K562 (cell line): Measurements from ENCODE around the gene GSTT2B.

Experiments used
- CTBP1 ChIP-seq: fragments of 450-650 bp; IDR thresholded peaks from 2 replicates; pipeline ENCODE4 v1.6.1; 2016; ENCODE audit warnings: borderline replicate concordance
- HDGF ChIP-seq: fragments of 450-650 bp; IDR thresholded peaks from 2 replicates; pipeline ENCODE4 v1.6.1; 2016
- JUND ChIP-seq, 2 experiments: IDR thresholded peaks; 2 replicates in 1 of 2; 3 replicates in 1 of 2; pipeline ENCODE4 v1.6.1; 2011; ENCODE audit warnings: borderline replicate concordance in 2 of 2, low read depth in 2 of 2, low read length in 2 of 2, improper control_type of control experiment in 1 of 2, missing biosample characterization in 1 of 2, missing genetic modification characterization in 1 of 2, missing genetic modification reagents in 1 of 2
- NBN ChIP-seq: fragments of 450-650 bp; IDR thresholded peaks from 2 replicates; pipeline ENCODE4 v1.6.1; 2016; ENCODE audit warnings: low read depth, mild to moderate bottlenecking
- NCOA6 ChIP-seq: fragments of 450-650 bp; IDR thresholded peaks from 2 replicates; pipeline ENCODE4 v1.6.1; 2017; ENCODE audit warnings: mild to moderate bottlenecking
- POLR2AphosphoS2 ChIP-seq: IDR thresholded peaks from 2 replicates; pipeline ENCODE4 v1.6.1; 2012; ENCODE audit warnings: low read length, improper control_type of control experiment
- SMC3 ChIP-seq: conservative IDR thresholded peaks from 2 replicates; pipeline ENCODE4 v1.6.1; 2011; ENCODE audit warnings: low read depth, low read length, improper control_type of control experiment; ENCODE audit not compliant: insufficient read depth
- ZNF324 ChIP-seq: fragments of 250-450 bp; sonication (Bioruptor Pico); IDR thresholded peaks from 2 replicates; pipeline ENCODE4 v1.4.0; 2020; ENCODE audit warnings: mild to moderate bottlenecking

- TF ChIP-seq NCOA6 = no peak
- TF ChIP-seq NBN = no peak
- no peak for TF ChIP-seq HDGF
- TF ChIP-seq JUND (IDR thresholded peaks at IDR 0.05; ENCODE audit: borderline replicate concordance, low read depth, low read length) = no peak
- TF ChIP-seq JUND (tag; IDR thresholded peaks at IDR 0.05; ENCODE audit: borderline replicate concordance, low read depth, low read length) = no peak
- TF ChIP-seq POLR2AphosphoS2 = no peak
- TF ChIP-seq ZNF324 (CRISPR knock-in tag) = no peak
- no peak for TF ChIP-seq CTBP1
- TF ChIP-seq SMC3 = no peak
These were observed 47.7 kb downstream of the GSTT2B start for GRCh38 chr22:23913306-23913660.
